HepG2 (cell line): ENCODE data around the gene IQCC. TPM values are rescaled to one million over a fixed set of nuclear protein-coding genes. Genes with fewer than 3 reads are reported as not detected.

Experiments
- CBFB ChIP-seq: sonication (generic); formaldehyde crosslinking; IDR thresholded peaks from 2 replicates; pipeline ENCODE4 v1.4.0; 2020; ENCODE audit warnings: missing genetic modification reagents
- GATAD1 ChIP-seq: IDR thresholded peaks from 2 replicates; pipeline ENCODE4 v1.6.1; 2016; ENCODE audit warnings: missing genetic modification reagents, missing compliant biosample characterization
- GATAD2A ChIP-seq: IDR thresholded peaks from 2 replicates; pipeline ENCODE4 v1.6.1; 2016
- IRF2 ChIP-seq: IDR thresholded peaks from 2 replicates; pipeline ENCODE4 v1.6.1; 2018; ENCODE audit warnings: missing genetic modification reagents, missing compliant biosample characterization
- KLF13 ChIP-seq: sonication (generic); formaldehyde crosslinking; IDR thresholded peaks from 2 replicates; pipeline ENCODE4 v1.4.0; 2020; ENCODE audit warnings: mild to moderate bottlenecking, missing genetic modification reagents
- MTA3 ChIP-seq: sonication (generic); formaldehyde crosslinking; IDR thresholded peaks from 2 replicates; pipeline ENCODE4 v1.4.0; 2020; ENCODE audit warnings: missing genetic modification reagents
- PAXIP1 ChIP-seq: sonication (generic); formaldehyde crosslinking; conservative IDR thresholded peaks from 2 replicates; pipeline ENCODE4 v1.4.0; 2020; ENCODE audit warnings: mild to moderate bottlenecking, missing genetic modification reagents, moderate library complexity
- SNAI1 ChIP-seq: sonication (generic); formaldehyde crosslinking; IDR thresholded peaks from 2 replicates; pipeline ENCODE4 v1.5.0; 2020; ENCODE audit warnings: mild to moderate bottlenecking, missing genetic modification reagents, borderline replicate concordance
- ZBTB42 ChIP-seq: sonication (generic); formaldehyde crosslinking; IDR thresholded peaks from 2 replicates; pipeline ENCODE4 v1.5.0; 2020; ENCODE audit warnings: mild to moderate bottlenecking, missing genetic modification reagents
- ZFP37 ChIP-seq: sonication (generic); formaldehyde crosslinking; IDR thresholded peaks from 2 replicates; pipeline ENCODE4 v1.4.0; 2020; ENCODE audit warnings: missing genetic modification reagents, borderline replicate concordance
- ZFYVE20 ChIP-seq: sonication (generic); formaldehyde crosslinking; IDR thresholded peaks from 2 replicates; pipeline ENCODE4 v1.8.0; 2023; ENCODE audit warnings: low read depth, mild to moderate bottlenecking, moderate library complexity, missing genetic modification reagents, borderline replicate concordance
- ZNF329 ChIP-seq: sonication (generic); formaldehyde crosslinking; IDR thresholded peaks from 2 replicates; pipeline ENCODE4 v1.9.0; 2021; ENCODE audit warnings: low read depth, mild to moderate bottlenecking, missing genetic modification reagents
- ZNF335 ChIP-seq: sonication (generic); formaldehyde crosslinking; IDR thresholded peaks from 2 replicates; pipeline ENCODE4 v1.4.0; 2020; ENCODE audit warnings: missing genetic modification reagents
- ZNF432 ChIP-seq: sonication (generic); formaldehyde crosslinking; IDR thresholded peaks from 2 replicates; pipeline ENCODE4 v1.5.0; 2020; ENCODE audit warnings: missing genetic modification reagents, mild to moderate bottlenecking, borderline replicate concordance
- ZNF547 ChIP-seq: sonication (generic); formaldehyde crosslinking; IDR thresholded peaks from 2 replicates; pipeline ENCODE4 v1.5.1; 2020; ENCODE audit warnings: mild to moderate bottlenecking, missing genetic modification reagents
- ZNF570 ChIP-seq: sonication (generic); formaldehyde crosslinking; IDR thresholded peaks from 2 replicates; pipeline ENCODE4 v1.4.0; 2020; ENCODE audit warnings: mild to moderate bottlenecking, missing genetic modification reagents, borderline replicate concordance
- ZNF670 ChIP-seq: sonication (generic); formaldehyde crosslinking; IDR thresholded peaks from 2 replicates; pipeline ENCODE4 v1.8.0; 2022; ENCODE audit warnings: mild to moderate bottlenecking, missing genetic modification reagents, borderline replicate concordance
- ZSCAN25 ChIP-seq: sonication (generic); formaldehyde crosslinking; IDR thresholded peaks from 2 replicates; pipeline ENCODE4 v1.8.0; 2022; ENCODE audit warnings: mild to moderate bottlenecking, missing genetic modification reagents
- polyA plus RNA-seq, 8 experiments: library from polyadenylated mRNA; depleted of rRNA in 3 of 8; stranded (reverse) in 7 of 8; unstranded in 1 of 8; fragments of >200 nt; fragmentation: Illumina TruSeq in 4 of 8; extraction: Trizol in 4 of 8; gene quantifications; 2 replicates each; pipeline versions ENCODE4 v1.2.1 to v1.2.3, GENCODE V29; 2011 to 2016; ENCODE audit warnings: low read depth in 4 of 8, missing spikeins in 1 of 8, mixed read lengths in 1 of 8; ENCODE audit not compliant: insufficient read depth in 1 of 8
- total RNA-seq, 5 experiments: library from RNA; depleted of rRNA; stranded (reverse); fragments of >200 nt; fragmentation: Illumina TruSeq; extraction: Trizol; gene quantifications; 2 replicates each; pipeline ENCODE4 v1.2.3, GENCODE V29; 2016; ENCODE audit warnings: low read depth in 1 of 5
- TF ChIP-seq, protein P1 (sequence below): sonication (generic); formaldehyde crosslinking; IDR thresholded peaks from 2 replicates; pipeline ENCODE4 v1.4.0; 2020; ENCODE audit warnings: missing genetic modification reagents, low read depth, mild to moderate bottlenecking, borderline replicate concordance
- TF ChIP-seq, protein P2 (sequence below): IDR thresholded peaks from 2 replicates; pipeline ENCODE4 v1.6.1; 2016; ENCODE audit warnings: mild to moderate bottlenecking, missing biosample characterization, missing genetic modification reagents
- TF ChIP-seq, protein P3 (sequence below): sonication (generic); formaldehyde crosslinking; IDR thresholded peaks from 2 replicates; pipeline ENCODE4 v1.5.0; 2020; ENCODE audit warnings: missing genetic modification reagents, mild to moderate bottlenecking, borderline replicate concordance

IQCC gene
- total and polyA plus RNA-seq, 2 of the 13 experiments (the other 11 are each of a cell fraction or from before 2014, with no cell fraction given): 1.7 to 3.0 TPM

DNA sequence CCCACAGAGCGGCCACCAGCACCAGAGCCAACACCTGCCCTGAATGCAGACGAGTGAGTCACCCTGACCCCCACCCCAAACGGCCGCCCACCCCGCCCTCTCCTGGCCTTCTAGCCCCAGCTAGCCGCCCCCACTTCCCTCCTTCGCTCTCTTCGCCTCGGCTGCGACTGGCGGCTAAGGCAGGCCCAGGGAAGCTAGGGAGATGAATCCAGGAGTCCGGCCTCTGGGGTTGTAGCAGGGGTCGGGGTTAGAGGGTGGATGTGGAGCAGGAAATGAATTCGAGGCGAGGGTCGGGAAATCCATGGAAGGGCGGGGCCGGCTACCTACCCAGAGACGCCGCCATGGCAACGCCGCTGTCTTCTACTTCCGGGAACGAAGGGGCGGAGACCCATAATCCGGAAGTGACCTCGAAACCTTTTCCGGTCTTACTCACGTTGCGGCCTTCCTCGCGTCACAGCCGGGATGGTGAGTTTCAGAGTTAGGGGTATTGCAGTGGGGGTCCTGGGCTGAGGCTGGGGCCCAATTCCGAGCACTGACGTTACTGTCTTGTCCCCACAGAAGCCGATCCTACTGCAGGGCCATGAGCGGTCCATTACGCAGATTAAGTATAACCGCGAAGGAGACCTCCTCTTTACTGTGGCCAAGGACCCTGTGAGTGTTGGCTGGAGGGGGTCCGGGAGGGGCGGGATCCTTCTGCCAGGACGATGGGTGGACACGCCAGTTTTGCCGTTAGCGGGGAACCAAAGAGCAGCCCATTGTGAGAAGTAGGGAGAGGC is 16.7 kb downstream of the IQCC start, which contains the start of the genes EIF3I and TMEM234 (continued):
- TF ChIP-seq PAXIP1 (CRISPR knock-in tag) (peak; percentile 35; the same call in 1 of the 2 replicates), ZNF335 (CRISPR knock-in tag) (no peak), ZSCAN25 (CRISPR knock-in tag) (no peak), ZNF432 (CRISPR knock-in tag) (no peak), KLF13 (no peak), ZNF670 (0 out of 2 replicates have a peak, but pooled peaks have one; percentile 42), ZFP37 (CRISPR knock-in tag) (no peak), MTA3 (CRISPR knock-in tag) (no peak), ZFYVE20 (CRISPR knock-in tag) (no peak), GATAD2A (CRISPR knock-in tag) (peak; percentile 34), GATAD1 (CRISPR knock-in tag) (peak; percentile 93), ZNF329 (CRISPR knock-in tag) (peak; percentile 51; the same call in 1 of the 2 replicates), ZBTB42 (0 out of 2 replicates have a peak, but pooled peaks have one; percentile 71), SNAI1 (no peak), ZNF570 (CRISPR knock-in tag) (no peak), IRF2 (CRISPR knock-in tag) (peak; percentile 48; the same call in 1 of the 2 replicates), ZNF547 (CRISPR knock-in tag) (0 out of 2 replicates have a peak, but pooled peaks have one; percentile 41), CBFB (0 out of 2 replicates have a peak, but pooled peaks have one; percentile 16)
- TF ChIP-seq, protein P1, sequence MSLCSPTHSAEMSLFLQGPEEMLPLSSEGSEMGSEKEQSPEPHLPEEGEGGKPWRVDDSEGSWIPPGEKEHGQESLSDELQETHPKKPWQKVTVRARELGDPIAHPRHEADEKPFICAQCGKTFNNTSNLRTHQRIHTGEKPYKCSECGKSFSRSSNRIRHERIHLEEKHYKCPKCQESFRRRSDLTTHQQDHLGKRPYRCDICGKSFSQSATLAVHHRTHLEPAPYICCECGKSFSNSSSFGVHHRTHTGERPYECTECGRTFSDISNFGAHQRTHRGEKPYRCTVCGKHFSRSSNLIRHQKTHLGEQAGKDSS (CRISPR knock-in tag): 0 out of 2 replicates have a peak, but pooled peaks have one; percentile 20
- TF ChIP-seq, protein P2, sequence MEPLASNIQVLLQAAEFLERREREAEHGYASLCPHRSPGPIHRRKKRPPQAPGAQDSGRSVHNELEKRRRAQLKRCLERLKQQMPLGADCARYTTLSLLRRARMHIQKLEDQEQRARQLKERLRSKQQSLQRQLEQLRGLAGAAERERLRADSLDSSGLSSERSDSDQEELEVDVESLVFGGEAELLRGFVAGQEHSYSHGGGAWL (CRISPR knock-in tag): no peak
- TF ChIP-seq, protein P3, sequence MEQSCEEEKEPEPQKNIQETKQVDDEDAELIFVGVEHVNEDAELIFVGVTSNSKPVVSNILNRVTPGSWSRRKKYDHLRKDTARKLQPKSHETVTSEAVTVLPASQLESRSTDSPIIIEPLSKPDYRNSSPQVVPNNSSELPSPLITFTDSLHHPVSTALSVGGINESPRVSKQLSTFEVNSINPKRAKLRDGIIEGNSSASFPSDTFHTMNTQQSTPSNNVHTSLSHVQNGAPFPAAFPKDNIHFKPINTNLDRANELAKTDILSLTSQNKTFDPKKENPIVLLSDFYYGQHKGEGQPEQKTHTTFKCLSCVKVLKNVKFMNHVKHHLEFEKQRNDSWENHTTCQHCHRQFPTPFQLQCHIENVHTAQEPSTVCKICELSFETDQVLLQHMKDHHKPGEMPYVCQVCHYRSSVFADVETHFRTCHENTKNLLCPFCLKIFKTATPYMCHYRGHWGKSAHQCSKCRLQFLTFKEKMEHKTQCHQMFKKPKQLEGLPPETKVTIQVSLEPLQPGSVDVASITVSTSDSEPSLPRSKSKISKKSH (CRISPR knock-in tag): peak; percentile 37; the same call in 1 of the 2 replicates
